Measurements from ENCODE around the gene INSC. TPM values are rescaled to one million over a fixed set of nuclear protein-coding genes. Genes with fewer than 3 reads are reported as not detected.

Gene INSC
- total and polyA plus RNA-seq, 2 of the 4 experiments (the other 2 are of a cell fraction) = 0.53 to 1.4 TPM

DNA sequence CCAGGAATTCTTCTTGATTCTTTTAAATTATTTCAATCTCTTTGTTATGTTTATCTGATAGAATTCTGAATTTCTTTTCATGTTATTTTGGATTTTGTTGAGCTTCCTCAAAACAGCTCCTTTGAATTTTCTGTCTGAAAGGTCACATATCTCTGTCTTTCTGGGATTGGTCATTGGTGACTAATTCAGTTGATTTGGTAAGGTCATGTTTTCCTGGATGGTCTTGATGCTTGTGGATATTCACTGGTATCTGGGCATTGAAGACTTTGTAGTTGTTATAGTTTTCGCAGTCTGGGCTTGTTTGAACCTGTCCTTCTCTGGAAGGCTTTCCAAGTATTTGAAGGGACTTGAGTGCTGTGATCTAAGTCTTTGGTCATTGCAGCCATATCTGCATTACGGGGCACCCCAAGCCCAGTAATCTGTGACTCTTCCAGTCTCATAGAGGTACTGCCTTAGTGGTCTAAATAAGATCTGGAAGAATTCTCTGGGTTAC, 18.9 kb upstream of the INSC start:
- no peak overlapping the region for H2AK9ac ChIP-seq (replicated peaks; ENCODE audit: low read depth, low read length, poor library complexity)
- no peak overlapping the region for H3K56ac ChIP-seq (ENCODE audit: extremely low read depth, insufficient read depth, low read length)
- intact Hi-C loops (cut with micrococcal nuclease) = no loop called here
- in situ Hi-C loops (cut with MboI; ENCODE audit: low sequenced_read_pairs) = no loop called here
- H2BK15ac ChIP-seq (ENCODE audit: low read depth, low read length) = no peak overlapping the region
- no peak overlapping the region for H3K4me2 ChIP-seq (ENCODE audit: low read depth, low read length)
- H3K27ac ChIP-seq (ENCODE audit: insufficient read depth, low read length) = no peak overlapping the region
- H2AK5ac ChIP-seq (ENCODE audit: low read depth, low read length) = no peak overlapping the region
- ChIA-PET CTCF (interaction anchor here (1.9 kb wide), 1 partner anchor 64 kb away, joined by 4 read pairs; no protein-coding TSS in a partner anchor), POLR2A (ENCODE audit: unreplicated experiment) (interaction anchor here (0.6 kb wide), 1 partner anchor 111 kb away, joined by 4 read pairs; no protein-coding TSS in a partner anchor)
- TF ChIP-seq, protein P1, sequence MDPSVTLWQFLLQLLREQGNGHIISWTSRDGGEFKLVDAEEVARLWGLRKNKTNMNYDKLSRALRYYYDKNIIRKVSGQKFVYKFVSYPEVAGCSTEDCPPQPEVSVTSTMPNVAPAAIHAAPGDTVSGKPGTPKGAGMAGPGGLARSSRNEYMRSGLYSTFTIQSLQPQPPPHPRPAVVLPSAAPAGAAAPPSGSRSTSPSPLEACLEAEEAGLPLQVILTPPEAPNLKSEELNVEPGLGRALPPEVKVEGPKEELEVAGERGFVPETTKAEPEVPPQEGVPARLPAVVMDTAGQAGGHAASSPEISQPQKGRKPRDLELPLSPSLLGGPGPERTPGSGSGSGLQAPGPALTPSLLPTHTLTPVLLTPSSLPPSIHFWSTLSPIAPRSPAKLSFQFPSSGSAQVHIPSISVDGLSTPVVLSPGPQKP (IDR thresholded peaks at IDR 0.05; ENCODE audit: borderline replicate concordance, low read depth, low read length) = no peak
- H3K27me3 ChIP-seq (ENCODE audit: control insufficient read depth, insufficient read depth, low read length) = peaks cover 2% of the 10 kb centered on the region; the same call in 1 of the 2 replicates
- no peak overlapping the region for H3K23ac ChIP-seq (ENCODE audit: low read depth, low read length)
- H3K4me1 ChIP-seq (ENCODE audit: control insufficient read depth, insufficient read depth, low read length) = no peaks in the 10 kb centered on the region
- WGBS, 2 experiments (ENCODE audit: extremely low coverage in 2 of 2, insufficient read length in 1 of 2) = no CpG with 5 or more reads among the region's 2 CpGs
- no peak overlapping the region for H3K18ac ChIP-seq (ENCODE audit: low read depth, low read length)
- H2BK120ac ChIP-seq (ENCODE audit: low read depth, low read length) = no peak overlapping the region
- no peak overlapping the region for H4K8ac ChIP-seq (ENCODE audit: low read depth in 2 of 2, low read length in 2 of 2)
- DNase-seq (no peak), ATAC-seq (ENCODE audit: low read depth) (no peak)
- no peak overlapping the region for H3K4ac ChIP-seq (ENCODE audit: low read depth, low read length)
- H3K79me1 ChIP-seq (ENCODE audit: low read depth in 1 of 2, low read length in 2 of 2) = no peaks in the 10 kb centered on the region
- H3K4me3 ChIP-seq (ENCODE audit: insufficient read depth, low read depth, low read length) = no peak overlapping the region
- no peak overlapping the region for H2BK20ac ChIP-seq (ENCODE audit: low read depth, low read length)
- H2AFZ ChIP-seq (replicated peaks; ENCODE audit: low read length, poor library complexity) = no peak overlapping the region
- no peak overlapping the region for H3K9ac ChIP-seq (ENCODE audit: low read depth, low read length)
- H3K9me1 ChIP-seq (ENCODE audit: insufficient read depth, low read length) = no peaks in the 10 kb centered on the region; the same call in 1 of the 2 replicates
- no peak overlapping the region for H4K5ac ChIP-seq (ENCODE audit: low read depth, low read length)
- BruUV-seq (replicated peaks) = no TSS peak
- no peaks in the 10 kb centered on the region for H3K9me3 ChIP-seq (ENCODE audit: control insufficient read depth, insufficient read depth, low read length)
- H4K20me1 ChIP-seq (ENCODE audit: insufficient read depth, low read length) = no peaks in the 10 kb centered on the region
- no peak overlapping the region for H3K14ac ChIP-seq (replicated peaks; ENCODE audit: low read depth, low read length)
- no peak overlapping the region for H2BK5ac ChIP-seq (ENCODE audit: low read depth, low read length, poor library complexity, severe bottlenecking)
- dilution Hi-C loops (cut with HindIII; ENCODE audit: low sequenced_read_pairs, unreplicated experiment) = no loop called here
- H4K91ac ChIP-seq (ENCODE audit: insufficient read depth, low read depth, low read length) = no peak overlapping the region
- H3K36me3 ChIP-seq (ENCODE audit: control insufficient read depth, insufficient read depth, low read length) = no peaks in the 10 kb centered on the region
